ENCODE measurements around the gene ITPR1.

Gene ITPR1

GRCh38 chr3:4493014-4493940 lies at the start of gene ITPR1:
ITPR1 (plus strand) TSS chr3:4493348; CDS start chr3:4516492, 23,144 bp downstream.
- FAIRE-seq: peak; percentile 90

- FAIRE-seq: no peak
These were observed 45.7 kb upstream of the ITPR1 start for GRCh38 chr3:4447295-4447999.

GRCh38 chr3:4448187-4448586 lies 45.0 kb upstream of the ITPR1 start:
- FAIRE-seq: no peak

- FAIRE-seq: no peak
These were observed 43.9 kb upstream of the ITPR1 start for GRCh38 chr3:4449043-4449805.

GRCh38 chr3:4454142-4454541 lies 39.0 kb upstream of the ITPR1 start:
- no peak for FAIRE-seq

- FAIRE-seq: peak; percentile 96
These were observed 36.4 kb upstream of the ITPR1 start for GRCh38 chr3:4456780-4457179.

- FAIRE-seq: no peak
These were observed 34.2 kb upstream of the ITPR1 start for GRCh38 chr3:4458961-4459360.

- no peak for FAIRE-seq
These were observed 32.8 kb upstream of the ITPR1 start for GRCh38 chr3:4460334-4460733.

GRCh38 chr3:4461468-4462090 lies 31.6 kb upstream of the ITPR1 start:
- FAIRE-seq: no peak

GRCh38 chr3:4462369-4463040 lies 30.6 kb upstream of the ITPR1 start:
- FAIRE-seq: no peak

- no peak for FAIRE-seq
These were observed 28.6 kb upstream of the ITPR1 start for GRCh38 chr3:4464576-4464975.

- FAIRE-seq: no peak
These were observed 26.2 kb upstream of the ITPR1 start, which contains the start of gene SUMF1 for GRCh38 chr3:4466741-4467521. SUMF1 (minus strand) TSS chr3:4467269; CDS start chr3:4467245, 24 bp downstream.

- FAIRE-seq: no peak
These were observed 25.7 kb upstream of the ITPR1 start for GRCh38 chr3:4467522-4467867.

- no peak for FAIRE-seq
These were observed 21.2 kb upstream of the ITPR1 start for GRCh38 chr3:4471907-4472306.

- no peak for FAIRE-seq
These were observed 20.8 kb upstream of the ITPR1 start for GRCh38 chr3:4472312-4472711.

- no peak for FAIRE-seq
These were observed 20.4 kb upstream of the ITPR1 start for GRCh38 chr3:4472766-4473165.

- no peak for FAIRE-seq
These were observed 18.3 kb upstream of the ITPR1 start for GRCh38 chr3:4474683-4475490.

GRCh38 chr3:4475804-4476203 lies 17.3 kb upstream of the ITPR1 start:
- FAIRE-seq: no peak

- no peak for FAIRE-seq
These were observed 16.7 kb upstream of the ITPR1 start for GRCh38 chr3:4476496-4476895.

- FAIRE-seq: no peak
These were observed 14.9 kb upstream of the ITPR1 start for GRCh38 chr3:4478261-4478660.

- no peak for FAIRE-seq
These were observed 1.3 kb upstream of the ITPR1 start for GRCh38 chr3:4491855-4492207.

All from endometrium (tissue), 2 donors.